Measurements from ENCODE around the gene ST3GAL5. TPM values are rescaled to one million over a fixed set of nuclear protein-coding genes. Genes with fewer than 3 reads are reported as not detected.
"Not testable (repeated sequence)": the region's sequence is repeated elsewhere in the genome, so short reads cannot be mapped to it uniquely, and the experiment has no call there.

ST3GAL5 gene
- polyA plus RNA-seq, 5 donors = 81.2 to 102 (median 84.0) TPM

GRCh38 chr2:85894554-85895278 lies 5.9 kb upstream of the ST3GAL5 start:
- not testable (repeated sequence) for DNase-seq

GRCh38 chr2:85893428-85894258 lies 4.9 kb upstream of the ST3GAL5 start:
- no peak for DNase-seq

- DNase-seq = no peak
These were observed 3.6 kb upstream of the ST3GAL5 start for GRCh38 chr2:85892216-85892944.

- no peak for DNase-seq
These were observed 1.9 kb upstream of the ST3GAL5 start for GRCh38 chr2:85890522-85891176.

GRCh38 chr2:85889627-85890281 lies 964 bp upstream of the ST3GAL5 start:
- no peak for DNase-seq

- DNase-seq = no peak
These were observed 638 bp downstream of the ST3GAL5 start for GRCh38 chr2:85888020-85888683.

- no peak for DNase-seq
These were observed 1.2 kb downstream of the ST3GAL5 start for GRCh38 chr2:85887566-85888019.

GRCh38 chr2:85886590-85886989 lies 2.2 kb downstream of the ST3GAL5 start:
- DNase-seq = no peak

- DNase-seq = no peak
These were observed 2.6 kb downstream of the ST3GAL5 start for GRCh38 chr2:85886141-85886540.

- not testable (repeated sequence) for DNase-seq
These were observed 7.0 kb downstream of the ST3GAL5 start for GRCh38 chr2:85881781-85882180.

- not testable (repeated sequence) for DNase-seq
These were observed 8.0 kb downstream of the ST3GAL5 start for GRCh38 chr2:85880716-85881328.

GRCh38 chr2:85878719-85879370 lies 9.9 kb downstream of the ST3GAL5 start:
- no peak for DNase-seq

- no peak for DNase-seq
These were observed 13.3 kb downstream of the ST3GAL5 start for GRCh38 chr2:85875350-85876050.

- no peak for DNase-seq
These were observed 15.1 kb downstream of the ST3GAL5 start for GRCh38 chr2:85873679-85874078.

- DNase-seq = no peak
These were observed 16.1 kb downstream of the ST3GAL5 start for GRCh38 chr2:85872536-85873161.

GRCh38 chr2:85871494-85872164 lies 17.2 kb downstream of the ST3GAL5 start:
- DNase-seq = no peak

- DNase-seq = no peak
These were observed 20.0 kb downstream of the ST3GAL5 start for GRCh38 chr2:85868822-85869221.

Measured in right lung (tissue), 5 donors.